ENCODE data around the gene WDR59. TPM values are rescaled to one million over a fixed set of nuclear protein-coding genes. Genes with fewer than 3 reads are reported as not detected.

Gene WDR59
- polyA plus RNA-seq, 1 donor (not counting 4 experiments of a cell fraction or from before 2014, with no cell fraction given) = 59.7 TPM

- no peaks in the 10 kb centered on the region for H3K79me2 ChIP-seq (ENCODE audit: control insufficient read depth, insufficient read depth, low read length)
- no peaks in the 10 kb centered on the region for H3K27me3 ChIP-seq (ENCODE audit: control insufficient read depth, extremely low read depth, insufficient read depth, low read length)
- no peaks in the 10 kb centered on the region for H3K36me3 ChIP-seq (ENCODE audit: control insufficient read depth in 2 of 2, extremely low read depth in 1 of 2, insufficient read depth in 2 of 2, low read length in 2 of 2)
- no peak overlapping the region for H3K27ac ChIP-seq (ENCODE audit: control insufficient read depth, insufficient read depth, low read length)
- no peak overlapping the region for H2AFZ ChIP-seq (ENCODE audit: control insufficient read depth, low read length)
- no peak overlapping the region for H3K4me3 ChIP-seq (ENCODE audit: control insufficient read depth in 2 of 3, extremely low read depth in 1 of 3, insufficient read depth in 2 of 3, low read depth in 1 of 3, low read length in 3 of 3)
- H3K4me2 ChIP-seq (ENCODE audit: control insufficient read depth, extremely low read depth, insufficient read depth, low read depth, low read length) = peak overlapping the region; percentile 48
- H3K9me3 ChIP-seq (ENCODE audit: control insufficient read depth, low read depth, low read length) = no peaks in the 10 kb centered on the region
- TF ChIP-seq EZH2 (IDR thresholded peaks at IDR 0.05; ENCODE audit: low read length) (no peak), CTCF (optimal IDR thresholded peaks at IDR 0.05 in 1 of 3, IDR thresholded peaks at IDR 0.05 in 1 of 3, conservative IDR thresholded peaks at IDR 0.05 in 1 of 3; ENCODE audit: extremely low read depth in 1 of 3, insufficient read depth in 2 of 3, low read length in 3 of 3) (no peak)
- no peaks in the 10 kb centered on the region for H3K9me1 ChIP-seq (ENCODE audit: control insufficient read depth, extremely low read depth, insufficient read depth, low read length)
- no peak for DNase-seq (ENCODE audit: low read depth, low spot score)
- dilution Hi-C loops (cut with MboI; ENCODE audit: extremely low pct_ligation_motif_present, low sequenced_read_pairs) = no loop called here
- H3K9ac ChIP-seq (ENCODE audit: control insufficient read depth, extremely low read depth, insufficient read depth, low read length) = no peak overlapping the region
- peaks cover 4% of the 10 kb centered on the region for H3K4me1 ChIP-seq (ENCODE audit: control insufficient read depth, extremely low read depth, insufficient read depth, low read length)
- no peaks in the 10 kb centered on the region for H4K20me1 ChIP-seq (ENCODE audit: control insufficient read depth, extremely low read depth, insufficient read depth, low read length)
- FAIRE-seq = no peak
These were observed 142.5 kb downstream of the WDR59 start for GRCh38 chr16:74842413-74842812.

- no peak for DNase-seq (ENCODE audit: low read depth, low spot score)
- Histone ChIP-seq H3K27ac (ENCODE audit: control insufficient read depth, insufficient read depth, low read length) (no peak overlapping the region), H3K79me2 (ENCODE audit: control insufficient read depth, insufficient read depth, low read length) (no peaks in the 10 kb centered on the region), H3K36me3 (ENCODE audit: control insufficient read depth in 2 of 2, extremely low read depth in 1 of 2, insufficient read depth in 2 of 2, low read length in 2 of 2) (no peaks in the 10 kb centered on the region), H3K9me1 (ENCODE audit: control insufficient read depth, extremely low read depth, insufficient read depth, low read length) (no peaks in the 10 kb centered on the region), H3K9ac (ENCODE audit: control insufficient read depth, extremely low read depth, insufficient read depth, low read length) (no peak overlapping the region), H3K4me3 (ENCODE audit: control insufficient read depth in 2 of 3, extremely low read depth in 1 of 3, insufficient read depth in 2 of 3, low read depth in 1 of 3, low read length in 3 of 3) (no peak overlapping the region), H3K4me1 (ENCODE audit: control insufficient read depth, extremely low read depth, insufficient read depth, low read length) (peaks cover 9% of the 10 kb centered on the region), H4K20me1 (ENCODE audit: control insufficient read depth, extremely low read depth, insufficient read depth, low read length) (no peaks in the 10 kb centered on the region), H2AFZ (ENCODE audit: control insufficient read depth, low read length) (no peak overlapping the region), H3K27me3 (ENCODE audit: control insufficient read depth, extremely low read depth, insufficient read depth, low read length) (no peaks in the 10 kb centered on the region), H3K4me2 (ENCODE audit: control insufficient read depth, extremely low read depth, insufficient read depth, low read depth, low read length) (peak overlapping the region; percentile 48), H3K9me3 (ENCODE audit: control insufficient read depth, low read depth, low read length) (no peaks in the 10 kb centered on the region)
- no peak for TF ChIP-seq EZH2 (IDR thresholded peaks at IDR 0.05; ENCODE audit: low read length)
- FAIRE-seq = no peak
- dilution Hi-C loops (cut with MboI; ENCODE audit: extremely low pct_ligation_motif_present, low sequenced_read_pairs) = no loop called here
These were observed 143.0 kb downstream of the WDR59 start for GRCh38 chr16:74841904-74842303.

- dilution Hi-C loops (cut with MboI; ENCODE audit: extremely low pct_ligation_motif_present, low sequenced_read_pairs) = no loop called here
- Histone ChIP-seq H3K27ac (ENCODE audit: control insufficient read depth, insufficient read depth, low read length) (no peak overlapping the region), H3K4me1 (ENCODE audit: control insufficient read depth, extremely low read depth, insufficient read depth, low read length) (peaks cover 11% of the 10 kb centered on the region), H3K4me3 (ENCODE audit: control insufficient read depth in 2 of 3, extremely low read depth in 1 of 3, insufficient read depth in 2 of 3, low read depth in 1 of 3, low read length in 3 of 3) (no peak overlapping the region), H3K27me3 (ENCODE audit: control insufficient read depth, extremely low read depth, insufficient read depth, low read length) (no peaks in the 10 kb centered on the region), H3K9me1 (ENCODE audit: control insufficient read depth, extremely low read depth, insufficient read depth, low read length) (no peaks in the 10 kb centered on the region), H2AFZ (ENCODE audit: control insufficient read depth, low read length) (no peak overlapping the region), H4K20me1 (ENCODE audit: control insufficient read depth, extremely low read depth, insufficient read depth, low read length) (no peaks in the 10 kb centered on the region), H3K4me2 (ENCODE audit: control insufficient read depth, extremely low read depth, insufficient read depth, low read depth, low read length) (no peak overlapping the region), H3K79me2 (ENCODE audit: control insufficient read depth, insufficient read depth, low read length) (no peaks in the 10 kb centered on the region), H3K9me3 (ENCODE audit: control insufficient read depth, low read depth, low read length) (no peaks in the 10 kb centered on the region), H3K36me3 (ENCODE audit: control insufficient read depth in 2 of 2, extremely low read depth in 1 of 2, insufficient read depth in 2 of 2, low read length in 2 of 2) (no peaks in the 10 kb centered on the region), H3K9ac (ENCODE audit: control insufficient read depth, extremely low read depth, insufficient read depth, low read length) (no peak overlapping the region)
- no peak for FAIRE-seq
- DNase-seq (ENCODE audit: low read depth, low spot score) = no peak
- no peak for TF ChIP-seq CTCF (optimal IDR thresholded peaks at IDR 0.05 in 1 of 3, IDR thresholded peaks at IDR 0.05 in 1 of 3, conservative IDR thresholded peaks at IDR 0.05 in 1 of 3; ENCODE audit: extremely low read depth in 1 of 3, insufficient read depth in 2 of 3, low read length in 3 of 3)
- TF ChIP-seq EZH2 (IDR thresholded peaks at IDR 0.05; ENCODE audit: low read length) = no peak
These were observed 143.5 kb downstream of the WDR59 start for GRCh38 chr16:74841469-74841868.

Data from keratinocyte (primary cell).